KG1 (cell line): ENCODE results near the gene TSGA10IP.

ENCODE experiments used
- DNase-seq: peaks from one replicate; lab custom pipeline; 2025; lab: John Stamatoyannopoulos, UW

TSGA10IP gene

DNA sequence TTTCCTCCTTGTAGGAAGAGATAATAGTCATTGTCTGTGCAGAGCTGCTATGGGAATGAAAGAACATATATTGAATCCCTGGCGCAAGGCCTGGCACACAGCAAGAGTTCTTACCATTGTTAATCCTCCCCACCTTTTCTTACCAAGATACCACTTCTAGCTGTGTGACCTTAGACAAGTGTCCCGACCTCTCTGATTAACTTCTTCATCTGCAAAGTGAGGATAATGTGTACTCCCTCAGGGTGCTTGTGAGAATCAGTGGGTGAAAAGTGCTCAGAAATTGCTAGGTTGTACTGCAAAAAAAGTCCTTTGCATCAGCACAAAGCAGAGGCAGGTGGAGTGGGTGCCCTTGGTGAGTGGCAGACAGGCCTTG, 62.8 kb downstream of the TSGA10IP start:
- no peak for DNase-seq

DNA sequence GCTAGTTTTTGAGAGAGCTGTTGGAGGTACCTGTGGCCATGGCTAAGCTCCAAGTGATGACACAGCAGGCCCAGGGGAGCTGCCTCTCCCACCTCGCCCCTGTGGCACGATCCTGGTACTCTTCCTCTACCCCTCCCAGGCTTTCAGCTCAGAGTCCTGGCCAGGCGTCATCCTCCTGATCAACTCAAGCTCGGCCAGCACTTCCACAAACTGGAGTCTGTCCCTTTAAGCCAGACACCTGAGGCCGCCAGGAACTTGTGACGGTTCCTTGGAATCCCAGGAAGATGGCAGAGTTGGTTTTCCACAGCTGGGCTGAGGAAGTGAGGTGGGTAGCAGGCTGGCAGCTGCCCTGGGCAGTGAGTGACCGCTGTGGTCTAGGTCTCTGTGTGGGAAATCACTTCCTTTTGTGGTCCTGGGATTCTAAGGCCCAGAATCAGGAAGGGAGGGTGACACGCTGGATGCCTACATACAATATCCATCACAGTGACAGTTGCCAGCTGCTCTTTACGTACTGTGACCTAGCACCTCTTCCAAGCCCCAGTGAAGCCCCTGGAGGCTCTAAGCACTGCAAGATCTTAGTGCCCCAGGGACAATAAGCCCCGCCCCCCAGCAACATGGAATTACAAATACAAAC, 63.3 kb downstream of the TSGA10IP start:
- no peak for DNase-seq
